ENCODE results near the gene SVIL.
"Not testable (repeated sequence)": the region's sequence is repeated elsewhere in the genome, so short reads cannot be mapped to it uniquely, and the experiment has no call there.

Gene SVIL

GRCh38 chr10:29536691-29537090, 98.1 kb downstream of the SVIL start:
- DNase-seq: not testable (repeated sequence)

GRCh38 chr10:29535778-29536453, 98.9 kb downstream of the SVIL start:
- DNase-seq: no peak

GRCh38 chr10:29535012-29535777, 99.6 kb downstream of the SVIL start:
- no peak for DNase-seq

- no peak for DNase-seq
These were observed 100.2 kb downstream of the SVIL start for GRCh38 chr10:29534590-29534989.

- DNase-seq: no peak
These were observed 101.0 kb downstream of the SVIL start for GRCh38 chr10:29533696-29534285.

GRCh38 chr10:29533046-29533445, 101.7 kb downstream of the SVIL start:
- DNase-seq: no peak

- no peak for DNase-seq
These were observed 102.4 kb downstream of the SVIL start for GRCh38 chr10:29532256-29532878.

GRCh38 chr10:29530112-29530976, 104.4 kb downstream of the SVIL start:
- no peak for DNase-seq

- no peak for DNase-seq
These were observed 105.6 kb downstream of the SVIL start for GRCh38 chr10:29529146-29529545.

GRCh38 chr10:29525762-29526161, 109.0 kb downstream of the SVIL start:
- DNase-seq: no peak

GRCh38 chr10:29524720-29525119, 110.1 kb downstream of the SVIL start:
- no peak for DNase-seq

- DNase-seq: no peak
These were observed 110.5 kb downstream of the SVIL start for GRCh38 chr10:29524294-29524693.

GRCh38 chr10:29522918-29523317, 111.9 kb downstream of the SVIL start:
- DNase-seq: no peak

GRCh38 chr10:29522061-29522855, 112.5 kb downstream of the SVIL start:
- no peak for DNase-seq

GRCh38 chr10:29519659-29520058, 115.1 kb downstream of the SVIL start:
- no peak for DNase-seq

- no peak for DNase-seq
These were observed 117.3 kb downstream of the SVIL start for GRCh38 chr10:29517352-29517923.

- not testable (repeated sequence) for DNase-seq
These were observed 118.3 kb downstream of the SVIL start for GRCh38 chr10:29516309-29516932.

GRCh38 chr10:29515879-29516278, 118.9 kb downstream of the SVIL start:
- DNase-seq: not testable (repeated sequence)

GRCh38 chr10:29515104-29515503, 119.7 kb downstream of the SVIL start:
- not testable (repeated sequence) for DNase-seq

- no peak for DNase-seq
These were observed 120.5 kb downstream of the SVIL start for GRCh38 chr10:29514306-29514705.
